Ovary (tissue), 9 donors: ENCODE results near the gene CALR. TPM values are rescaled to one million over a fixed set of nuclear protein-coding genes. Genes with fewer than 3 reads are reported as not detected.

ENCODE experiments used
- DNase-seq, 5 donors: peaks; one replicate each; pipeline ENCODE4 v3.0.0-alpha.2; 2019 to 2020
- H3K27ac ChIP-seq, 2 donors: fragments of 200-600 bp; one replicate each; pipeline versions ENCODE4 v1.5.1 to v1.8.0; 2019 to 2022
- H3K27me3 ChIP-seq: fragments of 200-600 bp; one replicate; pipeline ENCODE4 v1.8.0; 2022
- H3K36me3 ChIP-seq: fragments of 200-600 bp; sonication (generic); one replicate; pipeline ENCODE4 v1.5.1; 2019
- H3K4me1 ChIP-seq: one replicate; pipeline ENCODE4 v1.8.1; 2013; ENCODE audit warnings: mild to moderate bottlenecking, moderate library complexity; ENCODE audit not compliant: insufficient read depth
- H3K4me3 ChIP-seq: fragments of 200-600 bp; sonication (generic); one replicate; pipeline ENCODE4 v1.5.1; 2017
- H3K9me3 ChIP-seq, 2 donors: fragments of 200-600 bp in 1 of 2; sonication (generic) in 1 of 2; one replicate each; pipeline versions ENCODE4 v1.5.1 to v1.8.1; 2013 to 2019; ENCODE audit warnings: mild to moderate bottlenecking in 1 of 2, moderate library complexity in 1 of 2
- CTCF ChIP-seq, 3 donors: fragments of 450-650 bp in 2 of 3; fragments of 200-600 bp in 1 of 3; IDR thresholded peaks; one replicate each; pipeline versions ENCODE4 v1.5.1 to v1.8.0; 2016 to 2022; ENCODE audit warnings: antibody characterized with exemption in 3 of 3, mild to moderate bottlenecking in 1 of 3
- EP300 ChIP-seq: sonication (generic); formaldehyde crosslinking; IDR thresholded peaks from one replicate; pipeline ENCODE4 v1.6.1; 2017; ENCODE audit warnings: antibody characterized with exemption
- POLR2A ChIP-seq: fragments of 450-650 bp; IDR thresholded peaks from one replicate; pipeline ENCODE4 v1.6.1; 2017; ENCODE audit warnings: antibody characterized with exemption, mild to moderate bottlenecking, moderate library complexity
- WGBS, 3 donors: extraction: QIAGEN DNeasy Blood & Tissue Kit in 1 of 3; methylation state at CpG; one replicate each; pipeline versions ENCODE4 v1.1.5 to v1.1.7; 2013 to 2017; 5-methylcytosine and 5-hydroxymethylcytosine counted together
- intact Hi-C, 4 donors: fragments of 100-400 bp; cut with DNase I; formaldehyde crosslinking; loops; one replicate each; pipeline versions ENCODE4 v1.11.0 to v1.15.1; 2022 to 2023
- polyA plus RNA-seq, 2 donors: library from polyadenylated mRNA; stranded (reverse); fragments of 200-250 nt in 1 of 2; fragments of 350-450 nt in 1 of 2; fragmentation: Illumina TruSeq in 1 of 2; extraction: RNeasy Lipid Tissue Mini Kit (QIAGEN cat#74804) in 1 of 2; gene quantifications; one replicate each; pipeline ENCODE4 v1.2.3, GENCODE V29; 2013 to 2014
- total RNA-seq, 7 donors: library from RNA; depleted of rRNA in 2 of 7; stranded (reverse); fragments of >200 nt in 2 of 7; fragmentation: NEBNext Ultra II Directional in 3 of 7; extraction: Animal tissue kit (Norgen Biotek cat#: 25700) in 3 of 7; gene quantifications; one replicate each; pipeline versions ENCODE4 v1.1.0 to v1.2.4, GENCODE V29; 2016 to 2023
- donor health status: DM: no; HTN: no; CAD: no; lungs with moderate emphysema.
- donor health status: DM: no; HTN: no; CAD: no.
- donor health status: Bipolar disorder and iron deficiency.
- donor health status: DM: yes; HTN: yes; CAD: no.
- donor health status: DM: no; HTN: no; CAD: no.
- donor health status: DM: yes; HTN: yes; CAD: no.

The CALR gene
- total and polyA plus RNA-seq, 9 donors: 211 to 1,094 (median 450) TPM

GRCh38 chr19:12965017-12965811 lies 26.8 kb downstream of the CALR start:
- Histone ChIP-seq H3K27ac (no peak overlapping the region), H3K36me3 (no peaks in the 10 kb centered on the region), H3K4me1 (no peaks in the 10 kb centered on the region), H3K4me3 (peak overlapping the region; percentile 32), H3K9me3 (no peaks in the 10 kb centered on the region), H3K27me3 (no peaks in the 10 kb centered on the region)
- peak; percentile 63 to 86 (median 78) for DNase-seq
- TF ChIP-seq CTCF (IDR thresholded peaks at IDR 0.05) (peak; percentile 60 to 98 (median 92)), EP300 (no peak)
- 1% methylated on average over 32 to 34 of the region's 34 CpGs for WGBS, 3 donors
- intact Hi-C loops: no loop called here

GRCh38 chr19:12965812-12966135 lies 27.4 kb downstream of the CALR start:
- Histone ChIP-seq H3K27ac (no peak overlapping the region), H3K27me3 (no peaks in the 10 kb centered on the region), H3K36me3 (no peaks in the 10 kb centered on the region), H3K4me1 (no peaks in the 10 kb centered on the region), H3K4me3 (no peak overlapping the region), H3K9me3 (no peaks in the 10 kb centered on the region)
- WGBS, 3 donors: 45 to 50% (median 48%) methylated on average over 8 of the region's 8 CpGs
- intact Hi-C loops: no loop called here
- TF ChIP-seq EP300: no peak
- no peak for TF ChIP-seq CTCF (IDR thresholded peaks at IDR 0.05)
- TF ChIP-seq POLR2A: no peak
- no peak for DNase-seq

GRCh38 chr19:12967907-12968306 lies 29.5 kb downstream of the CALR start:
- H3K27me3 ChIP-seq: no peaks in the 10 kb centered on the region
- no peak for TF ChIP-seq EP300
- TF ChIP-seq CTCF (IDR thresholded peaks at IDR 0.05): no peak
- TF ChIP-seq POLR2A: no peak
- DNase-seq: no peak
- 84 to 88% (median 87%) methylated on average over 5 of the region's 5 CpGs for WGBS, 3 donors
- intact Hi-C loops: no loop called here
- H3K36me3 ChIP-seq: no peaks in the 10 kb centered on the region
- H3K27ac ChIP-seq: no peak overlapping the region
- H3K4me3 ChIP-seq: no peak overlapping the region
- H3K9me3 ChIP-seq: no peaks in the 10 kb centered on the region
- no peaks in the 10 kb centered on the region for H3K4me1 ChIP-seq

- Histone ChIP-seq H3K27me3 (no peaks in the 10 kb centered on the region), H3K36me3 (no peaks in the 10 kb centered on the region), H3K4me3 (no peak within 1 kb of the TSS), H3K27ac (no peak within 1 kb of the TSS), H3K4me1 (no peaks in the 10 kb centered on the region), H3K9me3 (no peaks in the 10 kb centered on the region)
- no peak for DNase-seq
- 36 to 49% (median 38%) methylated on average over 8 to 14 of the region's 14 CpGs for WGBS, 3 donors
- TF ChIP-seq CTCF (IDR thresholded peaks at IDR 0.05) (no peak), POLR2A (no peak), EP300 (no peak)
- intact Hi-C loops: no loop called here
These were observed 31.0 kb downstream of the CALR start, which contains the start of gene DAND5 for GRCh38 chr19:12969292-12969988. Gene DAND5 (plus strand): TSS chr19:12969576. CDS start chr19:12969661, 85 bp downstream.
